ENCODE data around the gene WNT4.

DNA sequence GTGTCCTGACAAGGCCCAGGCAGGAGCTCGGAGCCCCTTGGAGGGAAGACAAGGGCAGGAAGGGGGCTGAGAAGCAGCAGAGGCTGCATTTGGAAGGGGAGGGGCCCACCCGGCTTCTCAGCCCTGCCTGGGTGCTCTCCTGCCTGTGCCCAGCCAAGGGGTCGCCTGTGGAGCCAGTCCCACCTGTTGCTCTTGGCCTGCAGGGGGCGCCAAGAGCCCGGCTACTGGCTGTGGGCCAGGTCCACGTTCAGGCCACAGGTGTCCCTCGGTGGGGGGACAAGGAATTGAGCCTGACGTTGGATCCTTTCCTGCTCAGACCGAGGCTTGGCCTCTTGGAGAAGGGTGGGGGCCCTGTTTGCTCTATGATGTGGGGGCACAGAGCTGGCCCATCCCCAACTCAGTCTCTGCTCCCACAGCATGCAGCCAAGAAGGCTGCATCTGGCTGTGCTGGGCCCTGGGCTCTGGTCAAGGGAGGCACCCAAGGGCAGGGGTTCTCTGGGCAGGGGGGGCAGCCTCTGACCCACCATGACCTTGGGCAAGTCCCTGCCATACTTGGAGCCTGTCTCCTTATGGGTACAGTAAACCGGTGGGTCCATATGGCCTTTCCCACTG, 10.9 kb downstream of the WNT4 start:
- TF ChIP-seq, protein P1, sequence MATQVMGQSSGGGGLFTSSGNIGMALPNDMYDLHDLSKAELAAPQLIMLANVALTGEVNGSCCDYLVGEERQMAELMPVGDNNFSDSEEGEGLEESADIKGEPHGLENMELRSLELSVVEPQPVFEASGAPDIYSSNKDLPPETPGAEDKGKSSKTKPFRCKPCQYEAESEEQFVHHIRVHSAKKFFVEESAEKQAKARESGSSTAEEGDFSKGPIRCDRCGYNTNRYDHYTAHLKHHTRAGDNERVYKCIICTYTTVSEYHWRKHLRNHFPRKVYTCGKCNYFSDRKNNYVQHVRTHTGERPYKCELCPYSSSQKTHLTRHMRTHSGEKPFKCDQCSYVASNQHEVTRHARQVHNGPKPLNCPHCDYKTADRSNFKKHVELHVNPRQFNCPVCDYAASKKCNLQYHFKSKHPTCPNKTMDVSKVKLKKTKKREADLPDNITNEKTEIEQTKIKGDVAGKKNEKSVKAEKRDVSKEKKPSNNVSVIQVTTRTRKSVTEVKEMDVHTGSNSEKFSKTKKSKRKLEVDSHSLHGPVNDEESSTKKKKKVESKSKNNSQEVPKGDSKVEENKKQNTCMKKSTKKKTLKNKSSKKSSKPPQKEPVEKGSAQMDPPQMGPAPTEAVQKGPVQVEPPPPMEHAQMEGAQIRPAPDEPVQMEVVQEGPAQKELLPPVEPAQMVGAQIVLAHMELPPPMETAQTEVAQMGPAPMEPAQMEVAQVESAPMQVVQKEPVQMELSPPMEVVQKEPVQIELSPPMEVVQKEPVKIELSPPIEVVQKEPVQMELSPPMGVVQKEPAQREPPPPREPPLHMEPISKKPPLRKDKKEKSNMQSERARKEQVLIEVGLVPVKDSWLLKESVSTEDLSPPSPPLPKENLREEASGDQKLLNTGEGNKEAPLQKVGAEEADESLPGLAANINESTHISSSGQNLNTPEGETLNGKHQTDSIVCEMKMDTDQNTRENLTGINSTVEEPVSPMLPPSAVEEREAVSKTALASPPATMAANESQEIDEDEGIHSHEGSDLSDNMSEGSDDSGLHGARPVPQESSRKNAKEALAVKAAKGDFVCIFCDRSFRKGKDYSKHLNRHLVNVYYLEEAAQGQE (IDR thresholded peaks at IDR 0.05; ENCODE audit: borderline replicate concordance): peak; percentile 92
- TF ChIP-seq, protein P1 (CRISPR knock-in tag; IDR thresholded peaks at IDR 0.05; ENCODE audit: low read depth): no peak
- TF ChIP-seq, protein P2, sequence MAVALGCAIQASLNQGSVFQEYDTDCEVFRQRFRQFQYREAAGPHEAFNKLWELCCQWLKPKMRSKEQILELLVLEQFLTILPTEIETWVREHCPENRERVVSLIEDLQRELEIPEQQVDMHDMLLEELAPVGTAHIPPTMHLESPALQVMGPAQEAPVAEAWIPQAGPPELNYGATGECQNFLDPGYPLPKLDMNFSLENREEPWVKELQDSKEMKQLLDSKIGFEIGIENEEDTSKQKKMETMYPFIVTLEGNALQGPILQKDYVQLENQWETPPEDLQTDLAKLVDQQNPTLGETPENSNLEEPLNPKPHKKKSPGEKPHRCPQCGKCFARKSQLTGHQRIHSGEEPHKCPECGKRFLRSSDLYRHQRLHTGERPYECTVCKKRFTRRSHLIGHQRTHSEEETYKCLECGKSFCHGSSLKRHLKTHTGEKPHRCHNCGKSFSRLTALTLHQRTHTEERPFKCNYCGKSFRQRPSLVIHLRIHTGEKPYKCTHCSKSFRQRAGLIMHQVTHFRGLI (CRISPR knock-in tag; IDR thresholded peaks at IDR 0.05): no peak
- TF ChIP-seq TARDBP (IDR thresholded peaks at IDR 0.05): no peak
- TF ChIP-seq POLR2A (conservative IDR thresholded peaks at IDR 0.05): no peak
- no peak for TF ChIP-seq EP300 (IDR thresholded peaks at IDR 0.05; ENCODE audit: low read length)
- TF ChIP-seq SAFB (IDR thresholded peaks at IDR 0.05; ENCODE audit: borderline replicate concordance, low read depth, low read length): no peak
- no peak for TF ChIP-seq DPF2 (IDR thresholded peaks at IDR 0.05)
- no peak for TF ChIP-seq ZNF124 (CRISPR knock-in tag; IDR thresholded peaks at IDR 0.05)
